Activated CD8-positive, alpha-beta T cell treated with anti-CD3 and anti-CD28 coated beads for 36 hours (primary cell): Measurements from ENCODE around the gene MESP1. TPM values are rescaled to one million over a fixed set of nuclear protein-coding genes. Genes with fewer than 3 reads are reported as not detected.

Source experiments
- ATAC-seq: fragments of 200-7000 bp; cut with Tn5 transposase; one replicate; pipeline ENCODE4 v1.10.0; 2021; ENCODE audit warnings: mild to moderate bottlenecking, moderate library complexity
- CTCF ChIA-PET: fragments of 350-600 bp; sonication (Branson Sonifier 250); formaldehyde crosslinking; loops from one replicate; lab custom pipeline; 2021; ENCODE audit warnings: antibody characterized with exemption; lab: Charles Lee
- POLR2A ChIA-PET: fragments of 350-600 bp; sonication (Branson Sonifier 250); formaldehyde crosslinking; loops from one replicate; lab custom pipeline; 2021; ENCODE audit warnings: antibody characterized with exemption; lab: Charles Lee
- DNase-seq: peaks from one replicate; pipeline ENCODE4 v3.0.0-alpha.2; 2020
- H3K27ac Mint-ChIP-seq: one replicate; pipeline ENCODE4 v1.8.0; 2021; ENCODE audit warnings: mild to moderate bottlenecking, mixed read lengths
- H3K27me3 Mint-ChIP-seq: one replicate; pipeline ENCODE4 v1.8.0; 2021; ENCODE audit warnings: mixed read lengths
- H3K36me3 Mint-ChIP-seq: one replicate; pipeline ENCODE4 v1.8.0; 2021; ENCODE audit warnings: low read depth, mixed read lengths
- H3K4me1 Mint-ChIP-seq: one replicate; pipeline ENCODE4 v1.8.0; 2021; ENCODE audit warnings: low read depth, mixed read lengths
- H3K4me3 Mint-ChIP-seq: one replicate; pipeline ENCODE4 v1.8.0; 2021; ENCODE audit warnings: mild to moderate bottlenecking, moderate library complexity, mixed read lengths
- H3K9me3 Mint-ChIP-seq: one replicate; pipeline ENCODE4 v1.8.0; 2021; ENCODE audit warnings: mixed read lengths
- CTCF ChIP-seq: fragments of 200-600 bp; IDR thresholded peaks from one replicate; pipeline ENCODE4 v1.8.0; 2022; ENCODE audit warnings: antibody characterized with exemption, mild to moderate bottlenecking
- intact Hi-C: fragments of 100-400 bp; cut with micrococcal nuclease; formaldehyde crosslinking; loops from one replicate; pipeline ENCODE4 v1.10.0; 2022
- total RNA-seq, 2 experiments: library from RNA; stranded (reverse); gene quantifications; one replicate each; pipeline ENCODE4 v1.2.3, GENCODE V29; 2021

Gene MESP1, protein sequence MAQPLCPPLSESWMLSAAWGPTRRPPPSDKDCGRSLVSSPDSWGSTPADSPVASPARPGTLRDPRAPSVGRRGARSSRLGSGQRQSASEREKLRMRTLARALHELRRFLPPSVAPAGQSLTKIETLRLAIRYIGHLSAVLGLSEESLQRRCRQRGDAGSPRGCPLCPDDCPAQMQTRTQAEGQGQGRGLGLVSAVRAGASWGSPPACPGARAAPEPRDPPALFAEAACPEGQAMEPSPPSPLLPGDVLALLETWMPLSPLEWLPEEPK
- 1 to 10 TPM; 3.4 to 5.3 TPM for total RNA-seq

- Mint-ChIP-seq H3K9me3 (no peaks in the 10 kb centered on the region), H3K27ac (no peak within 1 kb of the TSS), H3K27me3 (peaks cover 13% of the 10 kb centered on the region), H3K4me3 (peak within 1 kb of the TSS; percentile 74), H3K36me3 (no peaks in the 10 kb centered on the region), H3K4me1 (peaks cover 2% of the 10 kb centered on the region)
- ATAC-seq = peak; percentile 97
- CTCF ChIA-PET = interaction anchor here (0.8 to 3.0 kb wide), 6 partner anchors 10 to 143 kb away, joined by 3 to 13 read pairs (median 6); partner anchors contain the start of gene AP3S2
- peak; percentile 84 for TF ChIP-seq CTCF
- intact Hi-C loops = no loop called here
- POLR2A ChIA-PET = interaction anchor here (0.9 to 1.3 kb wide), 2 partner anchors 135 to 309 kb away, joined by 3 to 4 read pairs; no protein-coding TSS in a partner anchor
- DNase-seq = peak; percentile 90
Measured at GRCh38 chr15:89750560-89751542, at the start of gene MESP1. MESP1 (minus strand) TSS chr15:89751249; CDS start chr15:89751231, 18 bp downstream.

DNA sequence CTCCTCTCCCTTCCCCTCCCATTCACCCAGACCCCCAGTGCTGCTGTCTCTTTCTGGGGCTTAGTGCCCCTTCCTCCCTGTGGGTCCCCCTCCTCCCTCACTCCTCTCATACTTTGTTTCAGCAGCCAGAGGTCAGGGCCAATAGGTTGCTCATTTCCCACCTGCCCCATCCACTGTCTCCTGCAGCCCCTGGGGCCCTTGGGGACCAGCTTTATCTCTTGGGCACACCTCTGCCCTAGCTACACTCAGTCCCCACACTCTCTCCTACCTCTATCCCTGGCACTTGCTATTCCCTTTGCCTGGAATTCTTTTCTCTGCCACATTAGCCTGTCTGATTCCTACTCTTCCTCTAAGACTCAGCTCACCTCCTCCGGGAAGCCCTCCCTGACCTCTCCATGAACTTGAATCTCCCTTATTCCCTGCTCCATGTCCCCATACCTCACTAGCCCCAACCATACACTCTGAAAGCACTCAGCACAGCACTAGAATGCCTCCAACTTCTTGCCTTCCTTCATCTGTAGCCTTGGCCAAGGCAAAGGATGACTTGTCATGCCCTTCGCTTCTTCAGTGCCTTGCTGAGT lies 49.0 kb upstream of the MESP1 start:
- CTCF ChIA-PET = no interaction called here
- Mint-ChIP-seq H3K27ac (no peak overlapping the region), H3K4me3 (no peak overlapping the region), H3K36me3 (no peaks in the 10 kb centered on the region), H3K4me1 (no peaks in the 10 kb centered on the region), H3K9me3 (peaks cover 5% of the 10 kb centered on the region), H3K27me3 (peaks cover 5% of the 10 kb centered on the region)
- intact Hi-C loops = no loop called here
- DNase-seq = no peak
- ATAC-seq = no peak
- no peak for TF ChIP-seq CTCF
- POLR2A ChIA-PET = no interaction called here

DNA sequence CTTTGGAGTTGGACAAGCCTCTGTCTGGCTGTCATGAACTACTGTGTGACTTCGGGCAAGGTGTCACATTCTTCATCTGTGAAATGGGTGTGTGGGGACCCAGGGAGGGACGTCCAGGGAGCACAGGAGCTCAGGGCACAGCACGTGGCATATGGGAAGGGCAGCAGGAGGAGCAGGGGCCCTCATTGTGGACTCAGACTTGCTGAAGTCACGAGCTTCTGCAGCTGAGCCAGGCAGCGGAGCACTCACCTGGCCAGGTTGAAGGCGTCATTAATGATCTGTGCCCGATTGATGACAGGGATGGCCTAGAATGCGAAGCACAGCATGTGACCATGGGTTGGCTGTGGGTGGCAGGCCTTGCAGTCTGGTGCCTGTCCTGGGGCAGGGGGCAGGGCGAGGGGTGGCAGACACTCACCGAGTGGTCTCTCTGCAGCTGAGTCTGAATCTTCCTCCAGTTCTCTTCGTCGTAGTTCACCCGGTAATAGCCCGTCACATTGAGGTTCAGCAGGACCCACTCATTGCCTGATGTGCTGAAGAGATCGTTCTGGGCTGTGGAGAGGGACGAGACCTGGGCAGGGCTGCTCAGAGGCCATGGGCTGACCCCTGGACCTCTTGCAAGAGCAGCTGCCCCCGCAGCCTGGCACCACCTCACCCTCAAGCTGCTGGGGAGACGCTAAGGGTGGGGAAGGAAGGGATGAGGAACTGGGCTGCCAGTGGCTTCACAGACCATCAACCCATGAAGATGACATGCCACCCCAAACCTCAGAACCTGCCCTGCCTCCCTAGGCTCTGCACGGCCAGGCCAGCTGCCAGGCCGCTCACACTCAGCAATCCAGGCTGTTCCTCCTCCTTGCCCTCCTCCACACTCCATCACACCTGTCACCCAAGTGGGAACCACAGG lies 48.2 kb upstream of the MESP1 start:
- peaks cover 5% of the 10 kb centered on the region for H3K9me3 Mint-ChIP-seq
- TF ChIP-seq CTCF = no peak
- no peak overlapping the region for H3K4me3 Mint-ChIP-seq
- peaks cover 5% of the 10 kb centered on the region for H3K27me3 Mint-ChIP-seq
- H3K4me1 Mint-ChIP-seq = no peaks in the 10 kb centered on the region
- no peak for ATAC-seq
- ChIA-PET POLR2A (interaction anchor here (0.6 kb wide), 1 partner anchor 10 kb away, joined by 3 read pairs; no protein-coding TSS in a partner anchor), CTCF (no interaction called here)
- DNase-seq = no peak
- H3K36me3 Mint-ChIP-seq = no peaks in the 10 kb centered on the region
- H3K27ac Mint-ChIP-seq = no peak overlapping the region
- intact Hi-C loops = no loop called here

GRCh38 chr15:89797678-89798201 lies 46.7 kb upstream of the MESP1 start:
- no peak for TF ChIP-seq CTCF
- no peak for ATAC-seq
- Mint-ChIP-seq H3K27ac (no peak overlapping the region), H3K27me3 (peaks cover 7% of the 10 kb centered on the region), H3K36me3 (no peaks in the 10 kb centered on the region), H3K9me3 (peaks cover 5% of the 10 kb centered on the region), H3K4me1 (no peaks in the 10 kb centered on the region), H3K4me3 (no peak overlapping the region)
- intact Hi-C loops = no loop called here
- ChIA-PET POLR2A (no interaction called here), CTCF (no interaction called here)
- DNase-seq = no peak
